AG09319 (cell line): ENCODE results near the gene CEP89.
"Not testable (repeated sequence)": the region's sequence is repeated elsewhere in the genome, so short reads cannot be mapped to it uniquely, and the experiment has no call there.

ENCODE experiments used
- DNase-seq: peaks from one replicate; pipeline ENCODE4 v3.0.0-alpha.2; 2010; ENCODE audit warnings: low read depth; ENCODE audit errors: extremely low read depth
- TF ChIP-seq, protein P1 (sequence below): IDR thresholded peaks from 2 replicates; pipeline ENCODE4 v1.5.1; 2011; ENCODE audit warnings: low read depth, mild to moderate bottlenecking, inconsistent platforms, low read length, moderate library complexity

Gene CEP89

GRCh38 chr19:32873247-32873959, 98.4 kb downstream of the CEP89 start:
- TF ChIP-seq, protein P1, sequence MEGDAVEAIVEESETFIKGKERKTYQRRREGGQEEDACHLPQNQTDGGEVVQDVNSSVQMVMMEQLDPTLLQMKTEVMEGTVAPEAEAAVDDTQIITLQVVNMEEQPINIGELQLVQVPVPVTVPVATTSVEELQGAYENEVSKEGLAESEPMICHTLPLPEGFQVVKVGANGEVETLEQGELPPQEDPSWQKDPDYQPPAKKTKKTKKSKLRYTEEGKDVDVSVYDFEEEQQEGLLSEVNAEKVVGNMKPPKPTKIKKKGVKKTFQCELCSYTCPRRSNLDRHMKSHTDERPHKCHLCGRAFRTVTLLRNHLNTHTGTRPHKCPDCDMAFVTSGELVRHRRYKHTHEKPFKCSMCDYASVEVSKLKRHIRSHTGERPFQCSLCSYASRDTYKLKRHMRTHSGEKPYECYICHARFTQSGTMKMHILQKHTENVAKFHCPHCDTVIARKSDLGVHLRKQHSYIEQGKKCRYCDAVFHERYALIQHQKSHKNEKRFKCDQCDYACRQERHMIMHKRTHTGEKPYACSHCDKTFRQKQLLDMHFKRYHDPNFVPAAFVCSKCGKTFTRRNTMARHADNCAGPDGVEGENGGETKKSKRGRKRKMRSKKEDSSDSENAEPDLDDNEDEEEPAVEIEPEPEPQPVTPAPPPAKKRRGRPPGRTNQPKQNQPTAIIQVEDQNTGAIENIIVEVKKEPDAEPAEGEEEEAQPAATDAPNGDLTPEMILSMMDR, result no peak
- no peak for DNase-seq

DNA sequence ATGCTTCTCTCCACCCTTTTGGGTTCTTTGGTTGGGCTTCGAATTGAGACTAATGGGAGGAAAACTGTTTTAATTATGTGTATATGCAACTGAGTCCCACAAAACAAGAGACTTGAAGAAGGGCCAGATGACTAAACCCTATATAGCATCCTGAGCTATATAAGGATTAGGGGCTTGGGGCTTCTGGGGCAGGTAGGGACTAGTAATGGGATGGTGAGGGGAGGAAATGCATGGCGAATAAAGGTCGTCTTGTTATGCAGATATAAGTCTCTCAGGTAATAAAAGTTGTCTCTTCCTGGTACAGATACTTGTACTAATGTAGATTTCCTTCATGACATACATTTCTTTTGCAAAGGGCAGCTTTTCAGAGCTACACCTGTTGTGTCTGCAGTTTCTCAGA, 99.4 kb downstream of the CEP89 start:
- no peak for DNase-seq
- TF ChIP-seq, protein P1, result no peak

DNA sequence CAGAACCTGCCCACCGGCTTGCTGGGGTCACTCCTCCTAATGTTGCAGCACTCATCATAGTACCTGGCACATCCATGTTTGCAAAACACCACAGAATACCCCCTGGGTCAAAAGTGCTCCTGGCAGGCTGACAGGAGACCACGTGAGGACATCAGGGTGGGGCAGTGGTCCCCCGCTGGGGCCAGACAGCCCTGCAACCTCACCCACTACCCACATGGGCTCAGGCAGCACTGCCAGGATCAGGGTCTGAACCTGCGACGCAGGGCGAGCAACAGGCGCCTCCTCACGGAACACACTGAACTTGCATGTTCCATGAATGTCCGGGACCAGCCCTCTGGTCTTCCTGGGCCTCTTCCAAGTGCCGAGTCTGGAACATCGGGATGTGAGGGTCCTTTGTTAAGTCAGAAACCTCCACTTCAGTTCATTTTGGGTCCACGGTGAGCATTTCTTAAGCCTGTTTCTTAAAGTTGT, 100.7 kb downstream of the CEP89 start:
- TF ChIP-seq, protein P1, result no peak
- no peak for DNase-seq

- DNase-seq, result no peak
- TF ChIP-seq, protein P1, result no peak
Measured at GRCh38 chr19:32869966-32870573, 101.7 kb downstream of the CEP89 start.

DNA sequence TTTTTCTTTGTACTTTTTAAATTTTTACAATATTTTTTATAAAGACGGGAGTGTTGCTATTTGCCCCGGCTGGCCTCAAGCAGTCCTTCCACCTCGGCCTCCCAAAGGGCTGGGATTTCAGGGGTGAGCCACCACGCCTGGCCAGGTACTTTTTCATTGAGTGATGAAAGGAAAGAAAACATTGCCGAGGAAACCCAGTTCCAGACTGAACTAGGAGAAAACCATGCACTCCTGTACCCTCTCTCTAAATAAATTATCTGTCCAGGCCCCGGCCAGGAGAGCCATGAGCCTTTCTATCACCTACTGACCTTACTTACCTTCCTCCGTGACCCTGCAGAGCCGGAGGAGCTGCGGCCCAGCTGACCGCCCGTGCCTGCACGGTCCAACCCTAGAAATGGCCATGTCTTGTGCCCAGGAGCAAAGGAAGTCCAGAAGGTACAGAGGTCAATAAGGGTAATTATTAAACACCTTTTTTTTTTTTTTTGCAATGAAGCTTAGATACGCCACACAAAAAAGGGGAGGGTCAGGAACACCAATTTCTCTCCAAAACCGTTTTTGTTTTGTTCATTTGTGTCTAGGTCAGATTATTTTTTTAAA, 102.3 kb downstream of the CEP89 start, which contains the start of gene SLC7A9:
Gene SLC7A9 (minus strand): TSS at position 399 of the 597 bp plus-strand sequence. CDS start 1,233 bp downstream, outside the sequence.
- DNase-seq, result no peak

GRCh38 chr19:32868206-32868950, 103.4 kb downstream of the CEP89 start:
- TF ChIP-seq, protein P1, result no peak

More for the DNA sequence above, 102.3 kb downstream of the CEP89 start, which contains the start of gene SLC7A9:
- TF ChIP-seq, protein P1, result no peak

GRCh38 chr19:32867436-32867835, 104.3 kb downstream of the CEP89 start:
- DNase-seq, result not testable (repeated sequence)

More at GRCh38 chr19:32868206-32868950, 103.4 kb downstream of the CEP89 start:
- DNase-seq, result no peak
